UCSD-AML1 (cell line): Measurements from ENCODE around the gene DNAJC21.

Experiments used
- DNase-seq: peaks from one replicate; lab custom pipeline; 2025; ENCODE audit not compliant: unreplicated experiment; lab: John Stamatoyannopoulos, UW

DNAJC21 gene

DNA sequence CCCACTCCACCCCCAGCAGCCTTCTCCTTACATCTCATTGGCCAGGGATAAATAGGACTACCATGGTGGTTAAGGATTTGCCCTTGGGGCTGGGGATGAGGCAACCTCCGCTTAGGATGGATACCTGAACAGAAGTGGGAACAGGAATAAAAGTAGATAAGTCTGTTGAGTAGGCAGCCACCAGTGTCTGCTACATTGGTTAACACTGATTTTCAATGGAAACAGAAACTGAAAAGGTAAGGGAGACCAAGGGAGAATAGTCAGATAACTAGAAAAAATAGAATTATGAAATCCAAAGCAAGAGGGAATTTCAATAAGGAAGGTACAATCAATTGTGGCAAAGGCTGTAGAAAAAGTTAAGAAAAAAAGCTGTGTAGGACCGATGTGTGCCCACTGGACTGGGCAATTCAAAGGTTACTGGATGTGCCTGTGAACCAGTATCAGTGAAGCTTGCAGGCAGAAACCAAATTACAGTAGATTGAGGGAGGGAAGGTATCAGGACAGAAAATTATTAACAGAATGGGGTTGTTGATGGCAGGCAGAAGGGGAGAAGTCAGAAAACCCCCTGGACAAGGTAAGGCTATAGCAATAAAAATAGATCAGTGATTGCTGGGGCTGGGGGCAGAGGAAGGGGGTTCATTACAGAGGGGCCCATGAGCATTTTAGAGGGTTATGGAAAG is 48.7 kb downstream of the DNAJC21 start:
- DNase-seq, result no peak

DNA sequence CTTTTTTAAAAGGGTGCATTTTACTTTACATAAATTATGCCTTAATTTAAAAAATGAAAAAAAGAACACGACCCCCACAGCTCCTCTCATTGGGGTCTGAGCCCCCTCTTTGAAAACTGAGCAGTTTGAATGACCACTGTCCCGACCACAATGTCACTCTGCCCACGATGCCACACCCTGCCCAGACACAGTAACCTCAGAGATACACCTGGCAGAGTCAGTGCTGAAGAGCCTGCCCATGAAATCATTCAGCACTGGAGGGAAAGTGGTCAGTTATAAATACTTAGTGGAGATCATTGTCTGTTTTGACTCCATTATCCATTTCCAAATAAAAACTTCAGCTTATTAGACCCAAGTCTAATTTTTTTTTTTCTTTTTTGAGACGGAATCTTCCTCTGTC is 49.3 kb downstream of the DNAJC21 start:
- DNase-seq, result no peak

DNA sequence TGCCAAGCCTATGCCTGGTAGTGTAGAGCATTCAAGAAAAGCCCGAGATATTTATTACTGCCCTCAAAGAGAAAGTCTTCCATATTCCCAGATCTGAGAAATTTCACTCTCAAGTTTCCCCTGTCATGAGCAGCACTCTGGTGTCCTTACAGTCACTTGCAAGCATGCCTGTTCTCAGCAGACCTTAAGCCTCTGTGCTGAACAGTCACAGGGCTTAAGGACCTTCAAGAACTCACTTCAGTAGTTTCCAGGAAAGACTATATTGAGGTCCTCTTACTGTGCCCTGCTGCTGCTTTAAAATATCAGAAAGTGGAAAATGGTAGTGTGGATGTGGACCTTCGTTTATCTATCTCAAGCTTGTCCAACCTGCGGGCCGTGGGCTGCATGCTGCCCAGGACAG is 53.5 kb downstream of the DNAJC21 start:
- DNase-seq, result no peak

DNA sequence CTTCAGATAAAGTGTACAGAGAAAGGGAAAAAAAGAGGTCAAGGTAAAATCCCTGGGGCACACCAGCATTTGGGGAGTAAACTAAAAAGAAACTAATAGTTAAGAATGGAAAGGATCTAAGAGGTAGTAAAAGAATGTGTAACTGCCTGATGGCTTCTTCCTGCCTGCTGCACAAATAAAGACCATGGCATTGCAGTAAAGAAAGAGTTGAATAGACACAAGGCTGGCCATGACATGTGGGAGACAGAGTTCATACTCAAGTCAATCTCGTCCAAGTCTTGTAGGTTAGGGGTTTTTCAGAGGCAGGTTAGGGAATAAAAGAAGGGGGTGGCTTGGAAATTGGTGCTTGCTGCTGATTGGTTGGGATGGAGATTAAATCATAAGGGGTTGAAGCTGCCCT is 57.6 kb downstream of the DNAJC21 start:
- DNase-seq, result no peak

DNA sequence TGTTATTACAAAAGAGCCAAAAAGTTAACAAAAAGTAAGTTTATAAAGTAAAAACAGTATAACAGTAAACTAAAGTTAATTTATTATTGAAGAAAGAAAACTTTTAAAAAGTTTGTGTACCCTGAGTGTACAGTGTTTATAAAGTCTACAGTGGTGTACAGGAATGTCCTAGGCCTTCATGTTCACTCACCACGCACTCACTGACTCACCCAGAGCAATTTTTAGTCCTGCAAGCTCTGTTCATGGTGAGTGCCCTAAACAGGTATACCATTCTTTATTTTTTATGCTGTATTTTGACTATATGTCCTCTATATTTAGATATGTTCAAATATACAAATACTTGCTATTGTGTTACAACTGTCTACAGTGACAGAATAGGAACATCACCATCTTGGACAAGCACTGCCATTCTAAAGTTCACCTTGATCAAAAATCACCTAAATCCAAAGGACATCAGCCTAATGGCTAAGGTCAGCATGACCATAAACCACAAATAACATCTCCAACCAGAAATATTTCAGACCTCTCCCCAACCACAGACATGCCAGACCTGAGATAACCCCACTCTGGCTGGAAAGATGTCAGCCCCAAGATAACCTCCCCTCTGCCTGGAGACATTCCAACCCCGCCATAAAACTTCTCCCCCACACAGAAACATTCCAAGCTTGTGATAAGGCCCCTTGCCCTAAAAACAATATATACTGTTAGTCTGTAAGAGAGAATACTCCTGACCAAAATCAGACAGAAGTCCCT is 62.3 kb downstream of the DNAJC21 start:
- no peak for DNase-seq

DNA sequence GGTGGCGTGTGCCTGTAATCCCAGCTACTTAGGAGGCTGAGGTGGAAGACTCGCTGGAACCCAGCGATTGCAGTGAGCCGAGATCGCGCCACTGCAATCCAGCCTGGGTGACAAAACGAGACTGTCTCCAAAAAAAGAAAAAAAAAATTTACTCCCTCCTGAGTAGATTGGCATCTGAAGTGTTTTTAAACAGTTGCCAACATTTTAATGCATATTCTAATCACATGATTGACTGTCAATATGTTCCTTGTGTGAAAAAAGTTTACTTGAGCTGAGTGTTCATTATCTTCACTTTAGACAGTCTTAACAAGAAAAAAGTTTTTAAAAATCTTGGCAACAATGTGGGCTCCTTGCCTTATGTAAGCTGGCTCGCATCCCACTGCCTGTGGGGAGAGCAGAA is 64.6 kb downstream of the DNAJC21 start:
- DNase-seq, result no peak

DNA sequence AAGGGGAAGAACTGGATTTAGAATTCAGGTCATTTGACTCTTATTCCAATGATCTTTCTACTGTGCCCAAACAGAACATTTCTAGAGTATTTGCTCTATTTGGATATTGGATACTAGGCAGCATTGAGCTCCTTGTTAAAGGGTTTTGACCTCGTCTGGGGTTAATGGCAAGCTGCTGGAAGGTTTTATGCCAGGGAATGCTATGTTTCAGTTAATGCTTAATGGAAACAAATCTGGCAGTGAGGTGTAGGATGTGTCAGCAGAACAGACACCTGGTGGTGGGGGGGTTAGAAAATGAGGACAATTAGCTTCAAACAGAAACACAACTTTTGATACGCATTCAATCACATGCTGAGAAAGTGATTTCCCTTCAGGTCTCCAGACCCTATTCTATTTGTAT is 66.9 kb downstream of the DNAJC21 start:
- no peak for DNase-seq

DNA sequence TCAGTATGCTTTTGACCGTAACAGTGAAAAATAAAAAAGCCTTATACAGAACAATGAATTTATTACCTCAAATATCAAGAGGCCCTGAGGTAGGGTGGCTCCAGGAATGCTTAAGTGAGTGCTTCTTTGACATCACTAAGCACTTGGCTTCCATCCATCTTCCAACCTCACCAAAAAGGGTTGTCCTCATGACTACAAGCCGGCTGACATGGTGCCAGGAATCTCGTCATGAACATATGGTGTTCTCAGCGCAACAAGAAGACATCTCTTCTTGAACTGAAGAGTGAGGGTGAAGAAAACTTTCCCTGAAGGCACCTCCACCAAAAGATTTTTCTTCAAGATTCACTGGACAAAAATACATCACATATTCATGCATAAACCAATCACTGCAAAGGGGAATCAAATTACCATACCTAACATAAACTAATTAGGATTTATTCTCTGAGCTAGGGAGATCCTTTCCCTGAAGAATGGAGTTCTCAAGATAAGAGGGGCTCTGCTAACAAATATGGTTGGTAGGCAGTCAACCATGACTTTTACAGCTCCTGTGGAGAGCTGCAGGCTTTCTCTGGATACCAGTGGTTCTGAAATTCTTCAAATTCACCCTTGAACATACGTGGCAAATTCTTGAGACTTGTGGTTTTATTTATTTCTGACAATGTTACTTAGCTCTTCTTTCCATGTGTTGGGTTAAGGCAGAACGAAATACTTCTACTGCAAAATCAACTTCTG is 68.9 kb downstream of the DNAJC21 start:
- no peak for DNase-seq

DNA sequence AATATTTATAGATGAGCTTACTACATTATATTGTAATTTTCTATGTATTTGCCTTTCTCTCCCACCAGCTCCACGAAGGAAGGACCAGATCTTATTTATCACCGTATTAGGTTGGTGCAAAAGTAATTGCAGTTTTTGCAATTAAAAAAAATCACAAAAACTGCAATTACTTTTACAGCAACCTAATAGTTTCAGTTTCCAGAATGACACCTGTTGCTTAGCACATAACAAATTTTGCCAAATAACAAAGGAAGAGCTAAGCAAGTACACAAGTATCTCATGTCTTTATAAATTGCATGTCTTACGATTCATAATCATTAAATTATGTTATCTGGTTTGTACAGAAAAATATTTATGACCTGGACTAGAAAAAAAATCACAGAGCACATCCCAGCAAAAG is 72.5 kb downstream of the DNAJC21 start:
- DNase-seq, result no peak

DNA sequence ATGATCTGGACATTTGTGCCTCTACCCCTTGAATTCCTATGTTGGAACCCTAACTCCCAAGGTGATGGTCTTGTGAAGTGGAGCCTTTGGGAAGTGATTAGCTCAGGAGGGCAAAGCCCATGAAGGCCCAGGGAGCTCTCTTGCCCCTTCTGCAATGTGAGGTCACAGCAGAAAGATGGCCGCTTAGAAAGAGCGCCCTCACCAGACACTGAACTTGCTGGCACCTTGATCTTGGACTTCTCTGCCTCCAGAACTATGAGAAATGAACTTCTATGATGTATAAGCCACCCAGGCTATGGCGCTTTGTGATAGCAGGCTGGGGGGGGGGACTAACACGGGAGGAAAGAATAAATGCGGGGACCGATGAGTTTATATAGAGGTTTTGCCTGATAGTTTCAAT is 73.1 kb downstream of the DNAJC21 start:
- no peak for DNase-seq

DNA sequence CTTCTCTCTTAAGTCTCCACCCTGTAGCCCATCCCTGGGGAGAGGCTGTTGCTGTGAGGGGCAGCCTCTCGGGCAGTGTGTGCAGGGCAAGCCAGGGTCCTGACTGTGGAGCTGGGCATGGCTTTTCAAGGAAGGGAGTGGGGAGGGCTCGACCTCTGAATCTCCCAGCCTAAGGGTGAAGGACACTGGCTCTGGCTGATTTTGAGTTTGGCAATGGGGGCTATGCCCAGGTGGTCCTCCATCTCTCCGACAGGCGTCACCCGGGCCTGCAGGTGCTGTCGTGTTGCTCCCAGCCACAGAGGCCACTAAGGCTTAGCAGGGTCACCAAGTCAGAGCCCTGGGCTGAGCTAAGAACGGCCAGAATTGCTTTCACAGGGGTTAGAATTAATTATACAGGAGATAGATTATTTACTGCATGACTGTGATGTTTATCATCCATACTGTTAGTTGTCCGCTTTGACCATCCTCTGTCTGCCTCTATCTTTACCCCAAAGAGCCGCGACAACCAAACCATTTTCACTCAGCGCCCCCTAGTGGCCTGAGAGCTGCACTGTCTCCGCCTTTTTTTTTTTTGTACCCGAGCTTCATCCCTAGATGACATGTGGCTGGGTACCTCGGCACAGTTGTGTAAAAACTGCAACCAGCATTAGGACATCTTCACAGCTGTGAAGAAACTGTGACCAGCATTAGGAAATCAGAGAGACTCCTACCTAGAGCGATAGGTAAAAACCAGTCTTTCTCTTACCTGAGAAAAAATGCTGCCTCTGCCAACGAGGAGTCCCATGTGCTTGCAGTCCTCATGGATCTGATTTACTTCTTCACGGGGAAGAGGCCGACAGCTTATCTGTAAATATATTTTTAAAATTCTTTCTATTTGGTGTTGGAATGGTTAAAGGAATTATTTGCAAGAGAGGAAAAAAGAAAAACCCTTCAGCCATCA is 73.9 kb downstream of the DNAJC21 start:
- DNase-seq, result peak; percentile 29

DNA sequence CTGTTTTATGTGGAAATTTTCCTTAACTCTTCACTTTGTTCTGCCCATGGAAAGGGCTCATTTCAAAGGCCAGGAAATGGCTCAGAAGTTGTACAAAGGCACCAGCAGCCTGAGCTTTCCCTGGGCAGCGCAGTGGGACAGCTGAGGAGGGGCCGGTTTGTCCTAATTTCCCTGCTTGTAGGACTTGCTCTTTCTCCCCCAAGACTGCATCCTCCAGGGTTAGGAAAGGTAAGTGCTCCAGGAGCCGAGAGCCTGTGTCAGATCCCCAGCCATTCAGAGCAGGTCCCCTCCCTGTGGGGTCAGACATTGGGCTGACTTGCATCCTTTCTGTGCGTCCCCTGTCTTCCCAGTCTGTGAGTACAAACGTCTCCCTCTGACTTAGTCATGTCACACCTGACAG is 74.8 kb downstream of the DNAJC21 start:
- DNase-seq, result no peak

DNA sequence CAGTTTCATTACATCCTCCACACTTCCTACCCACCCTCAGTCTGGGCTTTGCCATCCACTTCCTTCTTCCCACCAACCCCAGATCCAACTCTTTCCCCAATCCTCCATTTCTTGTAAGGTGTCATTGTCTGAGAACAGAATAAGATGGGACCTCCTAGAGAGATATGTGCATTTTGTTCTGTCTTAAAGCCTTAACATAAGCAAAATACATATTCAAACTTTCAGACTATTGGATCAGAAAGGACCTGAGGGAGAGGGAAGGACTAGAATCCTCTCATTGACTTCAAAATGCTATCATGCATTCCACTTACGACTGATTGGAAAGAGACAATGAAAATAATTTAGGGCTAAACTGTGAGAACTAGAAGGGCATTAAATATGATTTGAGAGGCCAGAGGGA is 75.4 kb downstream of the DNAJC21 start:
- DNase-seq, result no peak
